Stimulated activated CD8-positive, alpha-beta memory T cell treated with anti-CD3 and anti-CD28 coated beads, Interleukin-15, amount 100 ng/mL, for 4 hours (primary cell): ENCODE results near the gene VCAM1.

Experiments used
- DNase-seq, 2 donors: peaks; one replicate each; pipeline ENCODE4 v3.0.0-alpha.2; 2020; ENCODE audit warnings: low read depth in 2 of 2

The VCAM1 gene

GRCh38 chr1:100722221-100722620 is 2.7 kb downstream of the VCAM1 start:
- no peak for DNase-seq

GRCh38 chr1:100724281-100724680 is 4.7 kb downstream of the VCAM1 start:
- DNase-seq: no peak

GRCh38 chr1:100730130-100730529 is 10.6 kb downstream of the VCAM1 start:
- DNase-seq: no peak

- DNase-seq: no peak
Measured at GRCh38 chr1:100731309-100731708, 11.8 kb downstream of the VCAM1 start.

GRCh38 chr1:100731758-100732157 is 12.2 kb downstream of the VCAM1 start:
- DNase-seq: no peak

GRCh38 chr1:100734676-100735075 is 15.1 kb downstream of the VCAM1 start:
- no peak for DNase-seq

- DNase-seq: no peak
Measured at GRCh38 chr1:100735244-100735643, 15.7 kb downstream of the VCAM1 start.

- no peak for DNase-seq
Measured at GRCh38 chr1:100736324-100736723, 16.8 kb downstream of the VCAM1 start.

GRCh38 chr1:100736746-100737145 is 17.2 kb downstream of the VCAM1 start:
- DNase-seq: no peak

- DNase-seq: no peak
Measured at GRCh38 chr1:100746542-100746932, 27.0 kb downstream of the VCAM1 start.

GRCh38 chr1:100747771-100748170 is 28.2 kb downstream of the VCAM1 start:
- DNase-seq: no peak

GRCh38 chr1:100750005-100750885 is 30.7 kb downstream of the VCAM1 start:
- DNase-seq: no peak

GRCh38 chr1:100752791-100753190 is 33.2 kb downstream of the VCAM1 start:
- DNase-seq: no peak

- DNase-seq: no peak
Measured at GRCh38 chr1:100757946-100758345, 38.4 kb downstream of the VCAM1 start.

GRCh38 chr1:100759188-100759587 is 39.6 kb downstream of the VCAM1 start:
- no peak for DNase-seq

GRCh38 chr1:100760511-100760910 is 41.0 kb downstream of the VCAM1 start:
- DNase-seq: no peak

- no peak for DNase-seq
Measured at GRCh38 chr1:100762461-100762860, 42.9 kb downstream of the VCAM1 start.

- DNase-seq: no peak
Measured at GRCh38 chr1:100767176-100767890, 47.8 kb downstream of the VCAM1 start.

GRCh38 chr1:100769323-100769722 is 49.8 kb downstream of the VCAM1 start:
- no peak for DNase-seq

GRCh38 chr1:100769906-100770646 is 50.5 kb downstream of the VCAM1 start:
- no peak for DNase-seq

- no peak for DNase-seq
Measured at GRCh38 chr1:100773444-100773843, 53.9 kb downstream of the VCAM1 start.

- DNase-seq: no peak
Measured at GRCh38 chr1:100774370-100774769, 54.8 kb downstream of the VCAM1 start.
